ENCODE results near the gene LRRC4B. TPM values are rescaled to one million over a fixed set of nuclear protein-coding genes. Genes with fewer than 3 reads are reported as not detected.

Gene LRRC4B
- total RNA-seq, 8 experiments from 2014 or later = 0.10 to 45.8 (median 17.2) TPM

DNA sequence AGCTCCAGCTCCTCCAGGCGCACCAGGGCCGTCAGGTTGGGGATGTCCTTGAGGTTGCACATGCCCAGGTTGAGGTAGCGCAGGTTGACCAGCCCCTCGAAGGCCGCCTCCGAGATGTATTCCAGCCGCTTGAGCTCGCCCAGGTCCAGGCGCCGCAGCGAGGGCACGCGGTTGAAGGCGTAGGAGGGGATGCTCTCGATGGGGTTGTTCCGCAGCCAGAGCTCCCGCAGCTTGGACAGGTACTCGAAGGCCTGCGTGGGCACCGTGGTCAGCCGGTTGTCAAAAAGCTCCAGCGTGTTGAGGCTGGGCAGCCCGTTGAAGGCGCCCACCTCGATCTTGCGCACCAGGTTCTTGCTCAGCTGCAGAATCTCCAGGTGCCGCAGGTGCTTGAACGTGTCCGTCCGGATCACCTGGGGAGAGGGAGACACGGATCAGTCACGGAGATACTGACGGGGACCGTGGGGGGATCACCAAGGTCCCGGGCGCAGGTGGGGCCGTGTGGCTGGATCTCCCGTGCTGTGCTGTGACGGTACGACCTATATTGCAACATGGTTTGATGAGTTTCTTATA is 49.1 kb downstream of the LRRC4B start:
- H3K4me1 ChIP-seq (replicated peaks in 1 of 2) = peaks cover 10 to 14% of the 10 kb centered on the region in 2 donors
- no peak for ATAC-seq (replicated peaks in 6 of 8)
- H3K27ac ChIP-seq = no peak overlapping the region
- 90 to 100% (median 94%) methylated on average over 1 to 19 of the region's 40 CpGs; no CpG with 5 or more reads in 6 of the 10 experiments for WGBS, 10 experiments
- in situ Hi-C loops (cut with MboI; ENCODE audit: low pct_unique_long_range_greater_than_20kb in 2 of 9, low sequenced_read_pairs in 9 of 9, unreplicated experiment in 9 of 9) = no loop called here
- H3K4me3 ChIP-seq = no peak overlapping the region

DNA sequence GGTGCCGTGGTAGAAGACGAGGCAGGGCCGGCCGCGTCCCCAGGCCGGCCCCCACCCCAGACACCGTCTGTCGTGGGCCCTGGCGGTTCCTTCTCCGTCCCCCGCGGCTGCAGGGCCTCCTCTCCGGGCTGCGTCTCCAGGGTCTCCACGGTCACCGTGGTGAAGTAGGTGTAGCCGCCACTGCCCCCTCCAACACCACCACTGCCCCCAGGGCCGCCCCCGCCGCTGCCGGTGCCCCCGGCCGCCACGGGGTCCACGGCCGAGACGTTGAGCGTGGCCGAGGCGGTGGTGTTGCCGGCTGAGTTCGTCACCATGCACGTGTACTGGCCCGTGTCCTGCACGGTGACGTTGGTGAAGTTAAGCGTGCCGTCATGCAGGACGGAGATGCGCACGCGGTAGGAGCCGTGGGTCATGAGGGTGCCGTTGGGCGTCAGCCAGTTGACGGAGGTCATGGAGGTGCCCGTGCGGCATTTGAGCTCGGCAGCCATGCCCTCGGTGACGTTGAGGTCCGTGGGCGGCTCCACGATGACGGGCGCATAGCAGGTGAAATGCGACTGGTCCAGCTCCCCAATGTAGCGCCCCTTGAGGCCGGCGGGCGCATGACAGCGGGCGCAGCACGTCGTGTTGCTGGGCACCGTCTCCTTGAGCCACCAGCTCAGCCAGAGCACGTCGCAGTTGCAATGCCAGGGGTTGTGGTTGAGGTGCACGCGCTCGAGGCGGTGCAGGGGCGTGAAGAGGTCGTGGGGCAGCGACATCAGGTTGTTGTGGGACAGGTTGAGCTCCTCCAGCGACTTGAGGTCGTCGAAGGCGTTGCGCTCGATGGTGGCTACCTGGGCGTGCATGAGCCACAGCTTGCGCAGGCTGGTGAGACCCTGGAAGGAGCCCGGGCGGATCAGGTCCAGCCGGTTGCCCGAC is 49.9 kb downstream of the LRRC4B start:
- no peak for ATAC-seq (replicated peaks in 6 of 8)
- no peak overlapping the region for H3K27ac ChIP-seq
- WGBS, 10 experiments = 70 to 94% (median 83%) methylated on average over 2 to 8 of the region's 87 CpGs; no CpG with 5 or more reads in 6 of the 10 experiments
- in situ Hi-C loops (cut with MboI; ENCODE audit: low pct_unique_long_range_greater_than_20kb in 2 of 9, low sequenced_read_pairs in 9 of 9, unreplicated experiment in 9 of 9) = no loop called here
- no peak overlapping the region for H3K4me3 ChIP-seq
- H3K4me1 ChIP-seq (replicated peaks in 1 of 2) = peaks cover 17 to 22% of the 10 kb centered on the region in 2 donors

DNA sequence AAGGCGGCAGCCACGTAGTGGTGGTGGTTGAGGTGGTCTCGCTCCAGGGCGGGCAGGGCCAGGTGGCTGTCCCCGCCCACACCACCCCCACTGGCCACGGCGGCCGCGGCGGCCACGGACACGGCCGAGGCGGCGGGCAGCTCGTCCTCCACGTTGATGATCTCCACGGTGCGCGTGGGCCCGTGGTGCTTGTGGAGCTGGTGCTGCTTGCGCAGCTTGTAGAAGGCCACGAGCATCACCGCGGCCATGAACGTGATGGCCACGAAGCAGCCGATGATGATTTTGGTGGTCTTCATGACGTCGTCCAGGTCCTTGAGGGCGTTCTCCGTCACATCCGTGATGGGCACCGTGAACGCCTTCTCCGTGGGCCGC is 50.5 kb downstream of the LRRC4B start:
- ATAC-seq (replicated peaks in 6 of 8) = no peak
- no peak overlapping the region for H3K4me3 ChIP-seq
- whole genome bisulfite sequencing, 10 experiments = 91% methylated on average over 9 of the region's 37 CpGs; no CpG with 5 or more reads in 9 of the 10 experiments
- H3K27ac ChIP-seq = no peak overlapping the region
- peaks cover 22 to 28% of the 10 kb centered on the region in 2 donors for H3K4me1 ChIP-seq (replicated peaks in 1 of 2)
- in situ Hi-C loops (cut with MboI; ENCODE audit: low pct_unique_long_range_greater_than_20kb in 2 of 9, low sequenced_read_pairs in 9 of 9, unreplicated experiment in 9 of 9) = no loop called here

DNA sequence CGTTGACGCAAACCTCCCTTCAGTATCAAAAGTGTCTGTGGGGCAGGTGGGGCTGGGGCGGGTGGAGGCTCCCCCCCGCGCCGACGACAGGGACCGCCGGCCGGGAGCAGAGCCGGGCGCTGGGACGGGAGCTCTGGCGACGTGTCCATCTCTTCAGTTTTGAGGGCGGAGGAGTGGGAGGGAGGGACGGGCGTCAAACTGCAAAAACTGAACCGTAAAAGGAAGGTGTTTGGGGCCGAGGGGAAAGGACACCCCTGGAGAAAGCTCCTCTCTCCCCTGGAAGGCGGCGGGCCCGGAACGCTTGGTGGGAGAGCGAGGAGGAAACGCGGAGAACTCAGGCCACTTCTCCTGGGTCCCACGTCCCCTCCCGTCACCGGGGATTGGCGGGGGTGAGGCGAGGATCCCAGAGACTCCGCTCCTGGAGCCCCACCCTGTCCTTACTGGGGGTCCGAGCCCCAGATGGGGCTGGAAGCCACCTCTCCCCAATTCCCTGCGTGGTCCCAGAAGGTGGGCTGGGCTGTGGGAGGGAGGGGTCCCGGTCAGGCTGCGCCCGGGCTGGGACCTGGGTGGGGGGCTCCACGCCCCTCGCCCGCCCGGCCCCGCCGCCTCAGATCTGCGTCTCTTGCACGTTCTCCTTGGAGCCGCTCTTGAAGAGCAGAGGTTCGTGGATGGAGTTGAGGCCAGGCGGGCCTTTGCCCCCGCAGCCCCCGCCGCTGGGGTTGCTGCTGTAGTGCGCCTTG is 51.1 kb downstream of the LRRC4B start:
- ATAC-seq (replicated peaks in 6 of 8) = no peak
- peaks cover 25 to 34% of the 10 kb centered on the region in 2 donors for H3K4me1 ChIP-seq (replicated peaks in 1 of 2)
- H3K4me3 ChIP-seq = no peak overlapping the region
- in situ Hi-C loops (cut with MboI; ENCODE audit: low pct_unique_long_range_greater_than_20kb in 2 of 9, low sequenced_read_pairs in 9 of 9, unreplicated experiment in 9 of 9) = no loop called here
- 84% methylated on average over 19 of the region's 53 CpGs; no CpG with 5 or more reads in 9 of the 10 experiments for WGBS, 10 experiments
- no peak overlapping the region for H3K27ac ChIP-seq

DNA sequence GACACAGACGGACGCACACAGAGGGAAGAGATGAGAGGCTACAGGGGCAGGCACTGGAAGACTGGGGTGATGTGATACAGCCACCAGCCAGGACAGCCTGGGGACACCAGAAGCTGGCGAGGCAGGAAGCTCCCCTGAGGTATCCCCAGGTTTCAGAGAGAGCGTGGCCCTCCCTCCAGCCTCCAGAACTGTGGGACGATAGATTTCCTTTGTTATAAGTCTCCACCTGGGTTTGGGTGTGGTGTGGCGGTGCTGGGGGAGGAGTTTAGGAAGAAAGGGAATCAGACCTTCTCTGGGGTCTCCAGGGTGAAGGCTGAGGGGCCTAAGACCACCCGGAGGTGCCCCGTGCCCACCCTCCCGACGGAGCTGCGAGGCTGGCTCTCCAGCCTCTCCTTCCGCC is 51.8 kb downstream of the LRRC4B start:
- in situ Hi-C loops (cut with MboI; ENCODE audit: low pct_unique_long_range_greater_than_20kb in 2 of 9, low sequenced_read_pairs in 9 of 9, unreplicated experiment in 9 of 9) = no loop called here
- peaks cover 30 to 37% of the 10 kb centered on the region in 2 donors for H3K4me1 ChIP-seq (replicated peaks in 1 of 2)
- 53 to 85% (median 76%) methylated on average over 1 to 4 of the region's 12 CpGs; no CpG with 5 or more reads in 5 of the 10 experiments for WGBS, 10 experiments

DNA sequence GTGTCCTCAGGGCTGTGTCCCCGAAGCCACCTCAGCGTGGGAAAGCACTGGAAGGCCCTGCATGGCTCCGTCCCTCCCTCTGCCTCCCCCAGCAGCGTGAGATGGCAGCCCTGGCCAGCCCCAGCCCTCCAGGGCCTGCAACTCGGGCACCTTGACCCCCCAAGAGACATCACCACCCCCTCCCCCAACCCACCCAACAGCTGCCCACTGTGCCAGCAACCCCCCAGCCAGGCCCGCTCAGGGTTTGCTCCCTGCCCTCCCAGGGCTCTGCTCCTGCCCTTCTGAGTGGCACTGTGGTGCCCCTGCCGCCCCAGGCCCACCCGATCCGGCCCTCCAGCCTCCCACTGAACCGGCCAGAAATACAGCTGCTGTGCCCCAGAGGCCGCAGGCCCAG is 53.1 kb downstream of the LRRC4B start:
- Histone ChIP-seq H3K27ac (peak overlapping the region; percentile 32 to 87), H3K4me3 (no peak overlapping the region), H3K4me1 (replicated peaks in 1 of 2) (peaks cover 30 to 39% of the 10 kb centered on the region in 2 donors)
- WGBS, 10 experiments = 70% methylated on average over 2 of the region's 11 CpGs; no CpG with 5 or more reads in 9 of the 10 experiments
- in situ Hi-C loops (cut with MboI; ENCODE audit: low pct_unique_long_range_greater_than_20kb in 2 of 9, low sequenced_read_pairs in 9 of 9, unreplicated experiment in 9 of 9) = no loop called here
- no peak for ATAC-seq (replicated peaks in 6 of 8)

More for the DNA sequence above, 51.8 kb downstream of the LRRC4B start:
- no peak overlapping the region for H3K4me3 ChIP-seq
- H3K27ac ChIP-seq = no peak overlapping the region
- ATAC-seq (replicated peaks in 6 of 8) = no peak

DNA sequence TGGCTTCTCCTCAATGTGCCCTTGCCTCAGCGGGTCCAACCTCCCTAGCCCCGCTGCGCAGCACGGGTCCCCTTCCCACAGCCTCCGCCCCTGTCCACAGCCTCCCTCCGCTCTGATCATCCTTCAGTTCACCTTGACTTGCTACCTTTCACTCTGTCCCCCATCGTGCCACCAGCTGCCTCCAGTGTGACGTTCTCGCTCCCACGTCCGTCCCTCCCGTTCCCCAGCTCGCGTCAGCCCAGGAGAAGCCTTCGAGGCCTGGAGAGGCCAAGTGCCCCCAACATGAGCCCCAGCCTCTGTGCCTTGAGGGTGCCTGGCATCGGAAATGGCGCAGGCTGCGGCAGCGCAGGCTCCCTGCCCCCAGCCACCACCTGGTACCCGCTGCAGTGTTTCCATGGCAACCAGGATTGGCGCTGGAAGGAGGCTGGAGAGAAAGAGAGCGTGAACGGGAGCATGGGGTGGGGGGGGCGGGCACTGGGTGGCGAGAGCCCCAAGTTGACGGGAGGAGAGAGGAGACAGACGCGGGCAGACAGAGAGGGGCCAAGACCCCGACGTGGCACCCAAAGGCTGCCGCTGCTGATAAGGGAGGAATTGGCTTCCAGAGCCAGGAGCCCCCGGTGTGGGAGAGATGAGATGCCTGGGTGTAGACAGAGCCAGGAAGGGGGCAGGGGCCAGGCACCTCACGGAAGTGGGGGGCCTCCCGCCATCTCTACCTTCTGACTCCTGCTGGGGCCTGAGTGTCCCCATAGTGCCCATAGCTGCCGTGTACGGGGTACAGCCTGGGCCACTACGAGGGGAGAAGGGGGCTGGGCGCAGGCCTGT is 53.7 kb downstream of the LRRC4B start:
- no peak for ATAC-seq (replicated peaks in 6 of 8)
- WGBS, 10 experiments = 50 to 70% (median 61%) methylated on average over 2 to 7 of the region's 38 CpGs; no CpG with 5 or more reads in 6 of the 10 experiments
- in situ Hi-C loops (cut with MboI; ENCODE audit: low pct_unique_long_range_greater_than_20kb in 2 of 9, low sequenced_read_pairs in 9 of 9, unreplicated experiment in 9 of 9) = no loop called here
- peaks cover 36 to 45% of the 10 kb centered on the region in 2 donors for H3K4me1 ChIP-seq (replicated peaks in 1 of 2)
- peak overlapping the region; percentile 87 to 92 for H3K27ac ChIP-seq
- peak overlapping the region in 1 of 5 donors; percentile 9 for H3K4me3 ChIP-seq

DNA sequence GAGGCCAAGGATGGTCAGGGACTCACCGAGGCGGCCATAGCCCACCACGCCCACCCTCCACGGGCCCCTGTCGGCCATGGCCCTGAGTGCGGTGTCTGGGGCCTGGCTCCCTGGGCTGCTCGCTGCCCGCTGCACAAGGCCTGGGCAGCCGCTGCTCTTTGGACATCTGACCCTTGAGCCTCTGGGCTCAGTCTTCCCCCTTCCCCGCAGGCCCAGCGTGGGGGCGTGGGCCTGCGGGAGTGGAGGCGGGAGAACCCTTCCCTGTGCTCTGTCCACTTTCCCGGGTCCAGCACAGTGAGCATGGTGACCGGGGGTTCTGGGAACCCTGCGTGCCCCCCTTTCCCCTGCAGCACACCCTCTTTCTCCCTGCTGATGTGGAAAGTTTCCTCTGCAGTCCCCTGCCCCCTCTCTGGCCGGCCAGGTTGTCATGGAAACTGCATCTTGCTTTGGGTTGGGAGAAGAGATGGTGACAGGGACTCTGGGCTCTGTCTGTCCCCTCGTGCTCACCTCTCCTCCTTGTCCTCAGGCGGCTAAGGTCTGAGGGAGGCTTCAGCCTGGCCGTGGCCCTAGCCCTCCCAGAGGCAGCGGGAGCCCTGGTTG is 54.4 kb downstream of the LRRC4B start, which contains the start of gene ASPDH:
Gene ASPDH, minus strand, starts transcription at position 168 of the 600 bp plus-strand sequence. Its CDS starts 90 bp downstream, at position 78.
- Histone ChIP-seq H3K27ac (peak within 1 kb of the TSS; percentile 87 to 92), H3K4me3 (peak within 1 kb of the TSS in 1 of 5 donors; percentile 9), H3K4me1 (replicated peaks in 1 of 2) (peaks cover 43 to 52% of the 10 kb centered on the region in 2 donors)
- in situ Hi-C loops (cut with MboI; ENCODE audit: low pct_unique_long_range_greater_than_20kb in 2 of 9, low sequenced_read_pairs in 9 of 9, unreplicated experiment in 9 of 9) = no loop called here
- WGBS, 10 experiments = 0 to 15% (median 0%) methylated on average over 1 to 7 of the region's 22 CpGs; no CpG with 5 or more reads in 7 of the 10 experiments
- ATAC-seq (replicated peaks in 6 of 8) = no peak

DNA sequence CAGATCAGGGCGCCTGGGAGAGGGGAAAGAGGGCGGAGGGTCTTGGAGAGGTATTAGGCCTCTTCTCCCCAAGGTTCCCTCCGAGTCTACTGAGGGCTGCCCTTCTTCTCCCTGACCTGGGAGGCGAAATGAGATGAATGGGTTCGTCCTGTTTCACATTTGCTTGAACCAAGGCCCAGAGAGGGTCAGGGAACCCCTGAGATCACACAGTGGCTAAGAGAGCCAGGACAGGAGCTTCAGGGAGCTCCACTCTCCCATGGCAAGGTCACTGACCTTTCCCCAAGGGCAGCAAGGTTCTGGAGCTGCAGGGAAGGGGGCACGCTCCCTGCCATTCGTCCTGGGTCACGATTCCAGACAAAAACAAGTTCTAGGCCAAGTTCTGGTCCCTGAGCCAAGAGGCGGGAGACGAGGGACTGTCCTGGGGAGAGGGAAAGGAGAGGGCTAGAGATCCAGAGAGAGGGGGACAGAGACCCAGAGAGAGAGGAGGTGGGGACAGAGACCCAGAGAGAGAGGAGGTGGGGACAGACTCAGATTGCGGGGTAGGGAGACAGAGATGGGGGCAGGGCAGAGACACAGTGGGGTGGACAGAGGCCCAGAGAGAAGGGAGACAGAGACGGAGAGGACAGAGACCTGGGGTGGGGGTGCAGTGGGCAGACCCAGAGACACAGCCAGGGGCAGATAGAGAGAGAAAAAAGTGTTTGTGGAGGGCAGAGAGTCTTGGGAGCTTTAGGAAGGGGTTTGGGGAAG is 55.1 kb downstream of the LRRC4B start:
- 45 to 93% (median 54%) methylated on average over 2 to 4 of the region's 12 CpGs; no CpG with 5 or more reads in 6 of the 10 experiments for WGBS, 10 experiments
- H3K4me1 ChIP-seq (replicated peaks in 1 of 2) = peaks cover 50 to 59% of the 10 kb centered on the region in 2 donors
- H3K4me3 ChIP-seq = no peak overlapping the region
- ATAC-seq (replicated peaks in 6 of 8) = no peak
- peak overlapping the region; percentile 87 to 92 for H3K27ac ChIP-seq
- in situ Hi-C loops (cut with MboI; ENCODE audit: low pct_unique_long_range_greater_than_20kb in 2 of 9, low sequenced_read_pairs in 9 of 9, unreplicated experiment in 9 of 9) = no loop called here

DNA sequence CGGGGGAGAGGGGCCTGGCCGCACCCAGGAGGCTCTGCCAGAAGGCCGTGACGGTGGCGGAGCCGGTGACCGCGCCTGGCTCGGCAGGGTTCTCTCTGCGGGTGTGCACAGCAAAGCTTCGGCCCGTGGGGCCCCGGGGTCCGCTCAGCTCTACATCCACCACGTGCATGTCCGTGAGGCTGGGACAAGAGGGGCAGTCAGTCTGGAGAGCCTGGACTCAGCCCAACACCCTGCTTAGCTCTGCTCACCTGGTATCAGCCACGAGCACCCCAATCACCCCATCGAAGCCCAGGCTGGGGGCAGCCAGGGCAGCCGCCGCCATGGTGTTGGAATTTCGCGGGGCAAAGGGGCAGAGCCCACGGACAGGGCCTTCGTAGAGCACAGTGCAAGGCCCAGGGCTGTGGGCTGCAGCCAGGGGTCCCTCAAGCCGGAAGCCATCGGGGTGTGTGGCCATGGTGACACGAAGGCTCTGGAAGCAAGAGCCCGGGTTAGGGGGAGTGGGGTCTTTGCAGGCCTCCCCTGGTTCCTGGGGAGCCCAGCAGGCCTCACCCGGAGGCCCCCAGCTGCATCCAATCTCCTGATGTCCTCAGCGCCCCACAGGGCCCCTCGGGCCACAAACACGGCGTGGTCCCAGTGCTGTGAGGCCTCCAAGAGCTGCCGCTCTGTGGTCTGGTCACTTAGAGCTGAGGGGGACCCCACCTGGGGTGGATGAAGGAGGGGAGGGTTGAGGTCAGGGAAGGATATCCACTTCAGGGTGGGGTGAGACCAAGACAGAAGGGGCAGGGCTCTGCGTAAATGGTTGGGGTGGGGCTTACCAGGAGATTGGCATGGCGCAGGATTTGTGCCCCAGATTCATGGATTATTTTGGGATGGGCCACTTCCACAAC is 55.9 kb downstream of the LRRC4B start:
- ATAC-seq (replicated peaks in 6 of 8) = no peak
- in situ Hi-C loops (cut with MboI; ENCODE audit: low pct_unique_long_range_greater_than_20kb in 2 of 9, low sequenced_read_pairs in 9 of 9, unreplicated experiment in 9 of 9) = no loop called here
- Histone ChIP-seq H3K4me3 (peak overlapping the region in 2 of 5 donors; percentile 33 to 38), H3K27ac (peak overlapping the region; percentile 86 to 92), H3K4me1 (replicated peaks in 1 of 2) (peaks cover 53 to 62% of the 10 kb centered on the region in 2 donors)
- 90 to 100% (median 100%) methylated on average over 2 to 14 of the region's 36 CpGs; no CpG with 5 or more reads in 6 of the 10 experiments for WGBS, 10 experiments
